Measurements from ENCODE around the gene SLIT3.

SLIT3 gene

GRCh38 chr5:168877132-168877892, 423.6 kb downstream of the SLIT3 start:
- no peak for DNase-seq

GRCh38 chr5:168876419-168876818, 424.5 kb downstream of the SLIT3 start:
- no peak for DNase-seq

- no peak for DNase-seq
Measured at GRCh38 chr5:168875832-168876231, 425.1 kb downstream of the SLIT3 start.

GRCh38 chr5:168874713-168875380, 426.1 kb downstream of the SLIT3 start:
- no peak for DNase-seq

- no peak for DNase-seq
Measured at GRCh38 chr5:168872246-168872645, 428.7 kb downstream of the SLIT3 start.

- DNase-seq, result no peak
Measured at GRCh38 chr5:168870910-168871309, 430.0 kb downstream of the SLIT3 start.

- no peak for DNase-seq
Measured at GRCh38 chr5:168869615-168870227, 431.2 kb downstream of the SLIT3 start.

- DNase-seq, result no peak
Measured at GRCh38 chr5:168867241-168867640, 433.7 kb downstream of the SLIT3 start.

- no peak for DNase-seq
Measured at GRCh38 chr5:168865968-168866367, 435.0 kb downstream of the SLIT3 start.

GRCh38 chr5:168863021-168863420, 437.9 kb downstream of the SLIT3 start:
- no peak for DNase-seq

- DNase-seq, result no peak
Measured at GRCh38 chr5:168860503-168860902, 440.4 kb downstream of the SLIT3 start.

- no peak for DNase-seq
Measured at GRCh38 chr5:168860081-168860480, 440.9 kb downstream of the SLIT3 start.

GRCh38 chr5:168859471-168859870, 441.5 kb downstream of the SLIT3 start:
- no peak for DNase-seq

GRCh38 chr5:168858994-168859393, 441.9 kb downstream of the SLIT3 start:
- DNase-seq, result no peak

- no peak for DNase-seq
Measured at GRCh38 chr5:168858371-168858770, 442.6 kb downstream of the SLIT3 start.

GRCh38 chr5:168853972-168854371, 447.0 kb downstream of the SLIT3 start:
- no peak for DNase-seq

- DNase-seq, result no peak
Measured at GRCh38 chr5:168852329-168852728, 448.6 kb downstream of the SLIT3 start.

GRCh38 chr5:168851902-168852321, 449.0 kb downstream of the SLIT3 start:
- DNase-seq, result no peak

- DNase-seq, result no peak
Measured at GRCh38 chr5:168850683-168851082, 450.3 kb downstream of the SLIT3 start.

- no peak for DNase-seq
Measured at GRCh38 chr5:168848569-168848968, 452.4 kb downstream of the SLIT3 start.

- no peak for DNase-seq
Measured at GRCh38 chr5:168847511-168848073, 453.3 kb downstream of the SLIT3 start.

- no peak for DNase-seq
Measured at GRCh38 chr5:168844922-168845296, 456.0 kb downstream of the SLIT3 start.

GRCh38 chr5:168844016-168844921, 456.7 kb downstream of the SLIT3 start:
- no peak for DNase-seq

Data from GDM1 (cell line).